Measurements from ENCODE around the gene TMEM18. TPM values are rescaled to one million over a fixed set of nuclear protein-coding genes. Genes with fewer than 3 reads are reported as not detected.

Gene TMEM18
- total and polyA plus RNA-seq, 4 donors: 19.5 to 36.0 (median 21.4) TPM

- H3K9me3 ChIP-seq (ENCODE audit: control insufficient read depth in 4 of 4, insufficient read depth in 3 of 4, low read length in 3 of 4): no peaks in the 10 kb centered on the region
- H3K36me3 ChIP-seq (ENCODE audit: control insufficient read depth in 4 of 4, insufficient read depth in 4 of 4, low read length in 4 of 4): no peaks in the 10 kb centered on the region
- TF ChIP-seq CTCF (IDR thresholded peaks at IDR 0.05; ENCODE audit: control extremely low read depth, extremely low read depth): no peak
- 85 to 87% methylated on average over 14 of the region's 14 CpGs for WGBS, 2 donors
- H3K4me3 ChIP-seq: no peak overlapping the region
- no peak overlapping the region for H3K27ac ChIP-seq (ENCODE audit: low read depth in 1 of 2, low read length in 1 of 2)
- no peaks in the 10 kb centered on the region for H3K4me1 ChIP-seq (ENCODE audit: control insufficient read depth in 5 of 5, insufficient read depth in 5 of 5, low read length in 5 of 5)
- no peak for DNase-seq
- no peak for ATAC-seq (ENCODE audit: insufficient read depth, low FRiP score)
- no peaks in the 10 kb centered on the region for H3K27me3 ChIP-seq (ENCODE audit: control insufficient read depth in 3 of 3, insufficient read depth in 3 of 3, low read length in 2 of 3)
- H3K9ac ChIP-seq (ENCODE audit: insufficient read depth in 1 of 2, low read length in 2 of 2): no peak overlapping the region
These were observed 50.5 kb downstream of the TMEM18 start for GRCh38 chr2:626491-627339.

- ATAC-seq (ENCODE audit: insufficient read depth, low FRiP score): no peak
- 74 to 83% methylated on average over 12 of the region's 12 CpGs for WGBS, 2 donors
- Histone ChIP-seq H3K4me1 (ENCODE audit: control insufficient read depth in 5 of 5, insufficient read depth in 5 of 5, low read length in 5 of 5) (no peaks in the 10 kb centered on the region), H3K9me3 (ENCODE audit: control insufficient read depth in 4 of 4, insufficient read depth in 3 of 4, low read length in 3 of 4) (no peaks in the 10 kb centered on the region), H3K27ac (ENCODE audit: low read depth in 1 of 2, low read length in 1 of 2) (no peak overlapping the region), H3K4me3 (no peak overlapping the region), H3K36me3 (ENCODE audit: control insufficient read depth in 4 of 4, insufficient read depth in 4 of 4, low read length in 4 of 4) (no peaks in the 10 kb centered on the region), H3K27me3 (ENCODE audit: control insufficient read depth in 3 of 3, insufficient read depth in 3 of 3, low read length in 2 of 3) (no peaks in the 10 kb centered on the region), H3K9ac (ENCODE audit: insufficient read depth in 1 of 2, low read length in 2 of 2) (no peak overlapping the region)
- no peak for DNase-seq
- no peak for TF ChIP-seq CTCF (IDR thresholded peaks at IDR 0.05; ENCODE audit: control extremely low read depth, extremely low read depth)
These were observed 51.5 kb downstream of the TMEM18 start for GRCh38 chr2:625415-626333.

GRCh38 chr2:624551-625347 lies 52.5 kb downstream of the TMEM18 start:
- no peak overlapping the region for H3K4me3 ChIP-seq
- H3K9ac ChIP-seq (ENCODE audit: insufficient read depth in 1 of 2, low read length in 2 of 2): no peak overlapping the region
- no peaks in the 10 kb centered on the region for H3K36me3 ChIP-seq (ENCODE audit: control insufficient read depth in 4 of 4, insufficient read depth in 4 of 4, low read length in 4 of 4)
- H3K9me3 ChIP-seq (ENCODE audit: control insufficient read depth in 4 of 4, insufficient read depth in 3 of 4, low read length in 3 of 4): no peaks in the 10 kb centered on the region
- no peak for TF ChIP-seq CTCF (IDR thresholded peaks at IDR 0.05; ENCODE audit: control extremely low read depth, extremely low read depth)
- H3K27me3 ChIP-seq (ENCODE audit: control insufficient read depth in 3 of 3, insufficient read depth in 3 of 3, low read length in 2 of 3): no peaks in the 10 kb centered on the region
- no peak overlapping the region for H3K27ac ChIP-seq (ENCODE audit: low read depth in 1 of 2, low read length in 1 of 2)
- no peaks in the 10 kb centered on the region for H3K4me1 ChIP-seq (ENCODE audit: control insufficient read depth in 5 of 5, insufficient read depth in 5 of 5, low read length in 5 of 5)
- DNase-seq: no peak
- no peak for ATAC-seq (ENCODE audit: insufficient read depth, low FRiP score)
- WGBS, 2 donors: 81 to 82% methylated on average over 11 of the region's 11 CpGs

All from lung (tissue), 12 donors.